Adipose tissue (tissue), 3 donors: ENCODE data around the gene OR5B12. TPM values are rescaled to one million over a fixed set of nuclear protein-coding genes. Genes with fewer than 3 reads are reported as not detected.
"Not testable (repeated sequence)": the region's sequence is repeated elsewhere in the genome, so short reads cannot be mapped to it uniquely, and the experiment has no call there.

Experiments used
- H3K27ac ChIP-seq: one replicate; pipeline ENCODE4 v1.5.1; 2013; ENCODE audit warnings: low read depth, low read length
- WGBS, 3 donors: extraction: QIAGEN DNeasy Blood & Tissue Kit; methylation state at CpG; one replicate each; pipeline ENCODE4 v1.1.7; 2013; 5-methylcytosine and 5-hydroxymethylcytosine counted together
- polyA plus RNA-seq, 3 donors: library from polyadenylated mRNA; stranded (reverse); fragments of 200-250 nt; gene quantifications; one replicate each; pipeline ENCODE4 v1.2.3, GENCODE V29; 2013
- donor health status: healthy with polysubstance abuse.
- donor health status: Bipolar disorder and iron deficiency.
- donor health status: healthy.

Gene OR5B12
- polyA plus RNA-seq, result not detected

- 77 to 88% (median 79%) methylated on average over 1 of the region's 1 CpG for WGBS, 3 donors
Measured at GRCh38 chr11:58442136-58442535, at the start of gene OR5B12. Gene OR5B12 (minus strand): TSS chr11:58442236. CDS start chr11:58440151, 2,085 bp downstream.

GRCh38 chr11:58490827-58491226, 48.8 kb upstream of the OR5B12 start:
- H3K27ac ChIP-seq, result no peak overlapping the region
- 59 to 64% (median 63%) methylated on average over 2 of the region's 2 CpGs for WGBS, 3 donors

More at GRCh38 chr11:58442136-58442535, at the start of gene OR5B12:
- no peak within 1 kb of the TSS for H3K27ac ChIP-seq

GRCh38 chr11:58487170-58487569, 45.1 kb upstream of the OR5B12 start:
- no peak overlapping the region for H3K27ac ChIP-seq

GRCh38 chr11:58485961-58486360, 43.9 kb upstream of the OR5B12 start:
- H3K27ac ChIP-seq, result no peak overlapping the region
- 86 to 95% (median 90%) methylated on average over 1 of the region's 1 CpG for WGBS, 3 donors

GRCh38 chr11:58471892-58472291, 29.9 kb upstream of the OR5B12 start:
- H3K27ac ChIP-seq, result no peak overlapping the region

- WGBS, 3 donors, result 77 to 89% (median 82%) methylated on average over 1 of the region's 1 CpG
Measured at GRCh38 chr11:58466293-58466692, 24.3 kb upstream of the OR5B12 start.

GRCh38 chr11:58465690-58466089, 23.7 kb upstream of the OR5B12 start:
- no peak overlapping the region for H3K27ac ChIP-seq
- WGBS, 3 donors, result 52 to 64% (median 56%) methylated on average over 3 of the region's 3 CpGs

More at GRCh38 chr11:58466293-58466692, 24.3 kb upstream of the OR5B12 start:
- H3K27ac ChIP-seq, result no peak overlapping the region

- 38 to 60% (median 51%) methylated on average over 3 of the region's 3 CpGs for WGBS, 3 donors
- H3K27ac ChIP-seq, result no peak overlapping the region
Measured at GRCh38 chr11:58451585-58451984, 9.5 kb upstream of the OR5B12 start.

GRCh38 chr11:58446294-58446693, 4.3 kb upstream of the OR5B12 start:
- H3K27ac ChIP-seq, result no peak overlapping the region
- WGBS, 3 donors, result 63 to 85% (median 78%) methylated on average over 6 of the region's 6 CpGs

GRCh38 chr11:58444300-58444699, 2.3 kb upstream of the OR5B12 start:
- WGBS, 3 donors, result 70 to 91% (median 88%) methylated on average over 2 of the region's 2 CpGs
- H3K27ac ChIP-seq, result no peak overlapping the region

- 31 to 39% (median 37%) methylated on average over 4 of the region's 4 CpGs for WGBS, 3 donors
- no peak overlapping the region for H3K27ac ChIP-seq
Measured at GRCh38 chr11:58438486-58438885, 3.5 kb downstream of the OR5B12 start.

GRCh38 chr11:58434217-58434616, 7.8 kb downstream of the OR5B12 start:
- no peak overlapping the region for H3K27ac ChIP-seq
- WGBS, 3 donors, result 81 to 86% (median 84%) methylated on average over 3 of the region's 3 CpGs

GRCh38 chr11:58433638-58434203, 8.3 kb downstream of the OR5B12 start:
- no peak overlapping the region for H3K27ac ChIP-seq
- 33 to 65% (median 54%) methylated on average over 3 of the region's 3 CpGs for WGBS, 3 donors

GRCh38 chr11:58429273-58429672, 12.8 kb downstream of the OR5B12 start:
- WGBS, 3 donors, result 18 to 47% (median 38%) methylated on average over 1 of the region's 1 CpG

GRCh38 chr11:58428021-58428420, 14.0 kb downstream of the OR5B12 start, which contains the start of gene OR5B2:
Gene OR5B2 (minus strand): TSS chr11:58428121. CDS start chr11:58423261, 4,860 bp downstream.
- 59 to 77% (median 74%) methylated on average over 3 of the region's 3 CpGs for WGBS, 3 donors

More at GRCh38 chr11:58429273-58429672, 12.8 kb downstream of the OR5B12 start:
- H3K27ac ChIP-seq, result no peak overlapping the region

GRCh38 chr11:58406774-58407173, 35.3 kb downstream of the OR5B12 start, which contains the start of gene OR5B3:
Gene OR5B3 (minus strand): TSS chr11:58406874. CDS start chr11:58403409, 3,465 bp downstream.
- H3K27ac ChIP-seq, result no peak within 1 kb of the TSS
- 51 to 72% (median 70%) methylated on average over 1 of the region's 1 CpG for WGBS, 3 donors

More at GRCh38 chr11:58428021-58428420, 14.0 kb downstream of the OR5B12 start, which contains the start of gene OR5B2:
- no peak within 1 kb of the TSS for H3K27ac ChIP-seq

- WGBS, 3 donors, result 86 to 92% (median 88%) methylated on average over 1 of the region's 2 CpGs
- not testable (repeated sequence) for H3K27ac ChIP-seq
Measured at GRCh38 chr11:58399622-58400021, 42.4 kb downstream of the OR5B12 start.

GRCh38 chr11:58395581-58395980, 46.5 kb downstream of the OR5B12 start:
- WGBS, 3 donors, result 78 to 85% (median 79%) methylated on average over 2 of the region's 2 CpGs
- no peak overlapping the region for H3K27ac ChIP-seq

- H3K27ac ChIP-seq, result no peak overlapping the region
Measured at GRCh38 chr11:58394195-58394594, 47.8 kb downstream of the OR5B12 start.

- H3K27ac ChIP-seq, result no peak overlapping the region
- 24 to 33% (median 33%) methylated on average over 1 of the region's 1 CpG for WGBS, 3 donors
Measured at GRCh38 chr11:58392746-58393145, 49.3 kb downstream of the OR5B12 start.
